ENCODE results near the gene CYREN. TPM values are rescaled to one million over a fixed set of nuclear protein-coding genes. Genes with fewer than 3 reads are reported as not detected.

The CYREN gene
- total and polyA plus RNA-seq, 2 experiments from 2014 or later: 22.7 to 70.6 TPM

DNA sequence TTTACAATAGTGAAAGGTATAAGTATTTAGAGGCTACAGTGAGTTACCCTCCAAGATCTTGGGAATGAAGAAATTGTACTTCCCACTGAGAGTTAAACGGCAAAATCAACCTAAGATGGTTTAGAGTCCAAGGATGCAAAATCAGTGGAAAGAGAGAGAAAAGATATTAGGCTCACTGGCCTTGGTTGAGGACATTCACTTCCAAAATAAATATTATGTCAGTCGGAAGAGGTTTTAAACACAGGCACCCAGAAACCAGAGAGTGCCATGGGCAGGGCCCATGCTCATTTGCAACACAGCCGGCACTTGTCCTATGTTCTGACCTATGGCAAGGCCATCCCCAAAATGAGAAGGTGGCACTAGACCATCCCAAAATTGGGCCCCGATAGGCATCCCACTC is 44.7 kb upstream of the CYREN start:
- TF ChIP-seq CREB1 (CRISPR knock-in tag; IDR thresholded peaks at IDR 0.05; ENCODE audit: low read depth) (no peak), POLR2AphosphoS5 (IDR thresholded peaks at IDR 0.05; ENCODE audit: low read depth) (no peak), JUNB (IDR thresholded peaks at IDR 0.05; ENCODE audit: unreplicated experiment) (no peak), ZNF331 (CRISPR knock-in tag; IDR thresholded peaks at IDR 0.05; ENCODE audit: low read depth) (no peak), NANOG (IDR thresholded peaks at IDR 0.05; ENCODE audit: borderline replicate concordance) (no peak), REST (IDR thresholded peaks at IDR 0.05; ENCODE audit: unreplicated experiment) (no peak), EZH2phosphoT487 (IDR thresholded peaks at IDR 0.05; ENCODE audit: unreplicated experiment) (no peak)
- TF ChIP-seq, protein P1, sequence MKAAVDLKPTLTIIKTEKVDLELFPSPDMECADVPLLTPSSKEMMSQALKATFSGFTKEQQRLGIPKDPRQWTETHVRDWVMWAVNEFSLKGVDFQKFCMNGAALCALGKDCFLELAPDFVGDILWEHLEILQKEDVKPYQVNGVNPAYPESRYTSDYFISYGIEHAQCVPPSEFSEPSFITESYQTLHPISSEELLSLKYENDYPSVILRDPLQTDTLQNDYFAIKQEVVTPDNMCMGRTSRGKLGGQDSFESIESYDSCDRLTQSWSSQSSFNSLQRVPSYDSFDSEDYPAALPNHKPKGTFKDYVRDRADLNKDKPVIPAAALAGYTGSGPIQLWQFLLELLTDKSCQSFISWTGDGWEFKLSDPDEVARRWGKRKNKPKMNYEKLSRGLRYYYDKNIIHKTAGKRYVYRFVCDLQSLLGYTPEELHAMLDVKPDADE (IDR thresholded peaks at IDR 0.05): no peak
- TF ChIP-seq, protein P2, sequence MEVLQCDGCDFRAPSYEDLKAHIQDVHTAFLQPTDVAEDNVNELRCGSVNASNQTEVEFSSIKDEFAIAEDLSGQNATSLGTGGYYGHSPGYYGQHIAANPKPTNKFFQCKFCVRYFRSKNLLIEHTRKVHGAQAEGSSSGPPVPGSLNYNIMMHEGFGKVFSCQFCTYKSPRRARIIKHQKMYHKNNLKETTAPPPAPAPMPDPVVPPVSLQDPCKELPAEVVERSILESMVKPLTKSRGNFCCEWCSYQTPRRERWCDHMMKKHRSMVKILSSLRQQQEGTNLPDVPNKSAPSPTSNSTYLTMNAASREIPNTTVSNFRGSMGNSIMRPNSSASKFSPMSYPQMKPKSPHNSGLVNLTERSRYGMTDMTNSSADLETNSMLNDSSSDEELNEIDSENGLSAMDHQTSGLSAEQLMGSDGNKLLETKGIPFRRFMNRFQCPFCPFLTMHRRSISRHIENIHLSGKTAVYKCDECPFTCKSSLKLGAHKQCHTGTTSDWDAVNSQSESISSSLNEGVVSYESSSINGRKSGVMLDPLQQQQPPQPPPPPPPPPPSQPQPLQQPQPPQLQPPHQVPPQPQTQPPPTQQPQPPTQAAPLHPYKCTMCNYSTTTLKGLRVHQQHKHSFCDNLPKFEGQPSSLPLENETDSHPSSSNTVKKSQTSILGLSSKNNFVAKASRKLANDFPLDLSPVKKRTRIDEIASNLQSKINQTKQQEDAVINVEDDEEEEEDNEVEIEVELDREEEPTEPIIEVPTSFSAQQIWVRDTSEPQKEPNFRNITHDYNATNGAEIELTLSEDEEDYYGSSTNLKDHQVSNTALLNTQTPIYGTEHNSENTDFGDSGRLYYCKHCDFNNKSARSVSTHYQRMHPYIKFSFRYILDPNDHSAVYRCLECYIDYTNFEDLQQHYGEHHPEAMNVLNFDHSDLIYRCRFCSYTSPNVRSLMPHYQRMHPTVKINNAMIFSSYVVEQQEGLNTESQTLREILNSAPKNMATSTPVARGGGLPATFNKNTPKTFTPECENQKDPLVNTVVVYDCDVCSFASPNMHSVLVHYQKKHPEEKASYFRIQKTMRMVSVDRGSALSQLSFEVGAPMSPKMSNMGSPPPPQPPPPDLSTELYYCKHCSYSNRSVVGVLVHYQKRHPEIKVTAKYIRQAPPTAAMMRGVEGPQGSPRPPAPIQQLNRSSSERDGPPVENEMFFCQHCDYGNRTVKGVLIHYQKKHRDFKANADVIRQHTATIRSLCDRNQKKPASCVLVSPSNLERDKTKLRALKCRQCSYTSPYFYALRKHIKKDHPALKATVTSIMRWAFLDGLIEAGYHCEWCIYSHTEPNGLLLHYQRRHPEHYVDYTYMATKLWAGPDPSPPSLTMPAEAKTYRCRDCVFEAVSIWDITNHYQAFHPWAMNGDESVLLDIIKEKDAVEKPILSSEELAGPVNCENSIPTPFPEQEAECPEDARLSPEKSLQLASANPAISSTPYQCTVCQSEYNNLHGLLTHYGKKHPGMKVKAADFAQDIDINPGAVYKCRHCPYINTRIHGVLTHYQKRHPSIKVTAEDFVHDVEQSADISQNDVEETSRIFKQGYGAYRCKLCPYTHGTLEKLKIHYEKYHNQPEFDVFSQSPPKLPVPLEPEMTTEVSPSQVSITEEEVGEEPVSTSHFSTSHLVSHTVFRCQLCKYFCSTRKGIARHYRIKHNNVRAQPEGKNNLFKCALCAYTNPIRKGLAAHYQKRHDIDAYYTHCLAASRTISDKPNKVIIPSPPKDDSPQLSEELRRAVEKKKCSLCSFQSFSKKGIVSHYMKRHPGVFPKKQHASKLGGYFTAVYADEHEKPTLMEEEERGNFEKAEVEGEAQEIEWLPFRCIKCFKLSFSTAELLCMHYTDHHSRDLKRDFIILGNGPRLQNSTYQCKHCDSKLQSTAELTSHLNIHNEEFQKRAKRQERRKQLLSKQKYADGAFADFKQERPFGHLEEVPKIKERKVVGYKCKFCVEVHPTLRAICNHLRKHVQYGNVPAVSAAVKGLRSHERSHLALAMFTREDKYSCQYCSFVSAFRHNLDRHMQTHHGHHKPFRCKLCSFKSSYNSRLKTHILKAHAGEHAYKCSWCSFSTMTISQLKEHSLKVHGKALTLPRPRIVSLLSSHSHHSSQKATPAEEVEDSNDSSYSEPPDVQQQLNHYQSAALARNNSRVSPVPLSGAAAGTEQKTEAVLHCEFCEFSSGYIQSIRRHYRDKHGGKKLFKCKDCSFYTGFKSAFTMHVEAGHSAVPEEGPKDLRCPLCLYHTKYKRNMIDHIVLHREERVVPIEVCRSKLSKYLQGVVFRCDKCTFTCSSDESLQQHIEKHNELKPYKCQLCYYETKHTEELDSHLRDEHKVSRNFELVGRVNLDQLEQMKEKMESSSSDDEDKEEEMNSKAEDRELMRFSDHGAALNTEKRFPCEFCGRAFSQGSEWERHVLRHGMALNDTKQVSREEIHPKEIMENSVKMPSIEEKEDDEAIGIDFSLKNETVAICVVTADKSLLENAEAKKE (CRISPR knock-in tag; IDR thresholded peaks at IDR 0.05): no peak
- Mint-ChIP-seq H3K36me3 (ENCODE audit: low read depth) (no peaks in the 10 kb centered on the region), H3K4me3 (no peak overlapping the region), H3K27me3 (ENCODE audit: insufficient read depth, low read depth, poor library complexity) (peaks cover 11% of the 10 kb centered on the region), H3K9me3 (peaks cover 3% of the 10 kb centered on the region; the same call in 2 of the 3 replicates), H3K4me1 (no peaks in the 10 kb centered on the region; the same call in 2 of the 3 replicates), H3K27ac (no peak overlapping the region)
- Histone ChIP-seq H3K9me2 (ENCODE audit: insufficient read depth) (0 out of 2 replicates have a peak, but pooled peaks cover 5% of the 10 kb centered on the region), H3K27me3 (ENCODE audit: insufficient read depth) (peaks cover 8% of the 10 kb centered on the region), H3F3A (replicated peaks; ENCODE audit: low read depth) (no peaks in the 10 kb centered on the region), H3K4me1 (ENCODE audit: insufficient read depth) (peaks cover 11% of the 10 kb centered on the region), H3K79me2 (replicated peaks; ENCODE audit: insufficient read depth) (no peaks in the 10 kb centered on the region), H4K20me1 (replicated peaks; ENCODE audit: insufficient read depth) (no peaks in the 10 kb centered on the region), H3K4me2 (no peak overlapping the region), H3K27ac (ENCODE audit: low read depth) (no peak overlapping the region), H3K36me3 (ENCODE audit: insufficient read depth) (no peaks in the 10 kb centered on the region), H3K4me3 (no peak overlapping the region), H2AFZ (no peak overlapping the region)
- ATAC-seq: no peak
- no peak for DNase-seq (ENCODE audit: low spot score)
